AG04450 (cell line): ENCODE data around the gene PNPLA7. TPM values are rescaled to one million over a fixed set of nuclear protein-coding genes. Genes with fewer than 3 reads are reported as not detected.

ENCODE experiments used
- CTCF ChIA-PET: fragments of 300-600, 350-600 bp; formaldehyde crosslinking; extraction: SDS; loops from one replicate; lab custom pipeline; 2022; ENCODE audit warnings: antibody characterized with exemption, inconsistent platforms; lab: Charles Lee
- POLR2A ChIA-PET: fragments of 350-600 bp; formaldehyde crosslinking; extraction: SDS; loops from one replicate; lab custom pipeline; 2021; ENCODE audit warnings: antibody characterized with exemption, inconsistent platforms; lab: Yijun Ruan, JAX
- DNase-seq: peaks from one replicate; pipeline ENCODE4 v3.0.0-alpha.2; 2011; ENCODE audit warnings: low read depth, low spot score
- H3K27ac ChIP-seq: one replicate; pipeline ENCODE4 v1.5.1; 2012; ENCODE audit warnings: low read depth, low read length, control low read depth
- H3K27me3 ChIP-seq: one replicate; pipeline ENCODE4 v1.6.0; 2012; ENCODE audit warnings: low read length; ENCODE audit not compliant: control insufficient read depth, insufficient read depth
- H3K4me3 ChIP-seq: 2 replicates; pipeline ENCODE4 v1.5.1; 2011; ENCODE audit warnings: mild to moderate bottlenecking, low read depth, low read length, control low read depth
- H3K9me3 ChIP-seq: 2 replicates; pipeline ENCODE4 v1.5.1; 2012; ENCODE audit warnings: low read length; ENCODE audit not compliant: control insufficient read depth, insufficient read depth
- polyA plus RNA-seq: library from polyadenylated mRNA; depleted of rRNA; stranded (reverse); fragments of >200 nt; gene quantifications from 2 replicates; pipeline ENCODE4 v1.2.3, GENCODE V29; 2011
- TF ChIP-seq, protein P1 (sequence below): IDR thresholded peaks from 2 replicates; pipeline ENCODE4 v1.5.1; 2011; ENCODE audit warnings: low read depth, low read length, control low read depth, inconsistent platforms

The PNPLA7 gene
- polyA plus RNA-seq, 1 experiment = 0.26 TPM

DNA sequence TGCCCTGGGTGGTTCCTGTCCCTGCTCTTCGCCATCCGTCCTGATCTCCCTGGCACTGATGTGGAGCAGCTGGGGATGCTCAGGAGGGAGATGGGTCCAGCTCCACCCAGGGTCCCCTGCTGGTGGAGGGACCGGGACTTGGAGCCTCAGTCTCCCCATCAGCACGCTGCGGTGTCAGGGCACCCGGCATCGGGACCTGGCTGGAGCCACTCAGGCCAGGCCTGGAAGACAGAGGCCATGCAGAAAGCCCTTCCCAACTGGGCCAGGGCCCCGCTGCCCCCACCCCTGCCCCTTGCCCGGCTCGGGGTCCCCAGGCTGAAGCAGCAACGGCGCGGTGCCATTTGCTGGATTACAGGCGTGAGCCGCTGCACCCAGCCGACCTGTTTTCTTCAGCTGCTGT is 50.8 kb downstream of the PNPLA7 start:
- Histone ChIP-seq H3K4me3 (no peak overlapping the region), H3K27ac (no peak overlapping the region), H3K9me3 (peaks cover 41% of the 10 kb centered on the region), H3K27me3 (peaks cover 6% of the 10 kb centered on the region)
- ChIA-PET CTCF (no interaction called here), POLR2A (no interaction called here)
- TF ChIP-seq, protein P1, sequence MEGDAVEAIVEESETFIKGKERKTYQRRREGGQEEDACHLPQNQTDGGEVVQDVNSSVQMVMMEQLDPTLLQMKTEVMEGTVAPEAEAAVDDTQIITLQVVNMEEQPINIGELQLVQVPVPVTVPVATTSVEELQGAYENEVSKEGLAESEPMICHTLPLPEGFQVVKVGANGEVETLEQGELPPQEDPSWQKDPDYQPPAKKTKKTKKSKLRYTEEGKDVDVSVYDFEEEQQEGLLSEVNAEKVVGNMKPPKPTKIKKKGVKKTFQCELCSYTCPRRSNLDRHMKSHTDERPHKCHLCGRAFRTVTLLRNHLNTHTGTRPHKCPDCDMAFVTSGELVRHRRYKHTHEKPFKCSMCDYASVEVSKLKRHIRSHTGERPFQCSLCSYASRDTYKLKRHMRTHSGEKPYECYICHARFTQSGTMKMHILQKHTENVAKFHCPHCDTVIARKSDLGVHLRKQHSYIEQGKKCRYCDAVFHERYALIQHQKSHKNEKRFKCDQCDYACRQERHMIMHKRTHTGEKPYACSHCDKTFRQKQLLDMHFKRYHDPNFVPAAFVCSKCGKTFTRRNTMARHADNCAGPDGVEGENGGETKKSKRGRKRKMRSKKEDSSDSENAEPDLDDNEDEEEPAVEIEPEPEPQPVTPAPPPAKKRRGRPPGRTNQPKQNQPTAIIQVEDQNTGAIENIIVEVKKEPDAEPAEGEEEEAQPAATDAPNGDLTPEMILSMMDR = no peak
- no peak for DNase-seq

DNA sequence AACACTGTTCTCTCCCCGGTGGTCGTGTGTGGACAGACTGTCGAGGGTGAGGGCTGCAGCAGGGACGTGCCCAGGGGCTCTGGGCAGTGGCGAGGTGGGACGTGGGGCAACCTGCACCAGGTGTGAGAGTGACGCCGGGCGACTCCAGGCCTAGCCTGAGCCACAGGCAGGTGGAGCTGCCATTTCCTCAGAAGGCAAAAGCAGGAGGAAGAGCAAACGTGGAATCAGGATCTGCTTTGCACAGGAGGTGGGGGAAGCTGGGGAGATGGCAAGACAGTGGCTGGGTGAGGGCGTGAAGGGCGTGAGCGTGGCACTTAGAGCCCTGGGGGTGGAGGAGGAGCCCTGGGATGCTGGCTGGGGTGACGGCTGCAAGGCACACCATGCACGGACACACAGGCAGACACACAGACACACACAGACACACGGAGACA is 51.5 kb downstream of the PNPLA7 start:
- Histone ChIP-seq H3K4me3 (no peak overlapping the region), H3K9me3 (peaks cover 48% of the 10 kb centered on the region), H3K27me3 (peaks cover 6% of the 10 kb centered on the region), H3K27ac (no peak overlapping the region)
- CTCF ChIA-PET = interaction anchor here (0.5 kb wide), 1 partner anchor 12 kb away, joined by 3 read pairs; no protein-coding TSS in a partner anchor
- no peak for DNase-seq
- TF ChIP-seq, protein P1 = no peak
- POLR2A ChIA-PET = no interaction called here

DNA sequence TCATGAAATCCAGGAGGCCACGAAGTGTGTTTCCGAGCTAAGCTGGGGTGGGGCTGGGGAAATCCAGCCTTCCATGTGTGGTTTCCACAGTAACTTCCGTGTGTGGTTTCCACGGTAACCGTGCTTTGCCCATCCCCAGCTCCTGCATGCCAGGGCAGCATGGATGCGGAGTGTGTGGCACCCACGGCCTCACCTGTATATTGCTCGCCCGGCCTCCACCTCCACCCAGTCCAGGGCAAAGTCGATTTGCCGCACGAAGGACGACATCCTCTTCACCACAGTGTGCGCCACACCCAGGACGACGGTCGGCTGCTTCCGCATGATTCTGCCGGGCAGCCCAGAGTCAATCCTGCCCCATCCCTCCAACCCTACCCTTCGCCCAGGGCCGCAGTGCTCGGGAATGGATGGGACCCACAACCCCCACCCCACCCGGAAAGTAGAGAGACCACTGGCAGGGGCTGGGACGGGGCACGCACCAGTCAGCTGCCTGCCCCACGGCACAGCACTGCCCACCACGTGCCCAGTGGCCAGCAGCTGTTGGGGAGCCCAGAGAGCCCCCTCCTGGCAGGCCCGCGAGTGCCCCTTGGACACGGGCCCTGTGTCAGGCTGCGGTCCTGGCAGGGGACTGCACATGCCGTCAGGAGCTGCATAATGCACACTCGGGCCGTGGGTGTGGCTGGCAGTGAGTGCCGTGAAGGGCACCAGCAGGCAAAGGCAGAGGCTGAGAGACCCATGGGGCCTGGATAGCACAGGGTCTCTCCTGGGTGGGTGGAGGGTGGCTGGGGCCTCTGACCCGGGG is 52.1 kb downstream of the PNPLA7 start:
- no peak for DNase-seq
- ChIA-PET CTCF (interaction anchor here (0.5 kb wide), 1 partner anchor 13 kb away, joined by 3 read pairs; no protein-coding TSS in a partner anchor), POLR2A (no interaction called here)
- H3K27me3 ChIP-seq = peaks cover 6% of the 10 kb centered on the region
- TF ChIP-seq, protein P1 = no peak
- no peak overlapping the region for H3K4me3 ChIP-seq
- no peak overlapping the region for H3K27ac ChIP-seq
- H3K9me3 ChIP-seq = peaks cover 54% of the 10 kb centered on the region

DNA sequence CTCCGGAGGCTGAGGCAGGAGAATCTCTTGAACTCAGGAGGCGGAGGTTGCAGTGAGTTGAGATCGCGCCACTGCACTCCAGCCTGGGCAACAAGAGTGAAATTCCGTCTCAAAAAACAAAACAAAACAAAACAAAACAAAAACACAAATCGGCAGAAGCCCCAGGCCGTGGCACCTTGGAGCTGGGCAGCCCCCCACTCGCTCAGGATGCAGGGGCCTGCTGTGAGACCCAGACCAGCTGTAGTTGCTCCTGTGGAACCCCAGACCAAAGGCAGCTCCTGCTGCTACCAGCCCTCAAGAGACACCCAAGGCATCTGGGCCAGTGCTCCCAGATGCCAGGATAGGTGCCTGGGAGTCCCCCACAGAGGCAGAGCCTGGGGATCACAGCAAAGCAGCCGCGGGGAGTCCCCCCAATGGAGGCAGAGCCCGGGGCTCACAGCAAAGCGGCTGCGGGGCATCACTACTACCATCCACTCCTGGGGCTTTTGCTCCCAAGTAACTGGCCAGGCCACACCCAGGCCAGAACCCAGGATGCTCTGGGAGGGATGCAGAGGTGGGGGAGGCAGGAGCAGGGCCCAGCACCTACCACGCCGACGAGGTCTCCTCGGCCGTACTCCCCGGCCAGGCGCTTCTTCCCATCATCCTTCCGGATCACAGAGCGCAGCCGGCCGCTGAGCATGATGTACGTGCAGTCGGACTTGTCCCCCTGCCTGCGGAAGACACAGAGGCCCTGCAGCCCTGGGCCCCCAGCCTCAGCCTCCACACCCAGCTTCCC is 53.4 kb downstream of the PNPLA7 start:
- Histone ChIP-seq H3K27ac (no peak overlapping the region), H3K4me3 (no peak overlapping the region), H3K27me3 (peaks cover 6% of the 10 kb centered on the region), H3K9me3 (peaks cover 48% of the 10 kb centered on the region)
- TF ChIP-seq, protein P1 = no peak
- DNase-seq = no peak
- CTCF ChIA-PET = no interaction called here
- POLR2A ChIA-PET = no interaction called here
